K562 (cell line): Measurements from ENCODE around the gene INPP5D. TPM values are rescaled to one million over a fixed set of nuclear protein-coding genes. Genes with fewer than 3 reads are reported as not detected.

Experiments
- ATAC-seq: fragments of 200-7000 bp; cut with Tn5 transposase; 3 replicates; pipeline ENCODE4 v1.9.1; 2020; ENCODE audit warnings: moderate library complexity
- BruUV-seq: library from RNA; stranded (reverse); fragments of 400-500 nt; replicated peaks from 2 replicates; lab custom pipeline; 2021; lab: Mats Ljungman, UMichigan
- CTCF ChIA-PET: fragments of 300-600 bp; formaldehyde crosslinking; extraction: SDS; loops from one replicate; lab custom pipeline; 2021; ENCODE audit warnings: low intra/inter-chr PET ratio; lab: Yijun Ruan, JAX
- POLR2A ChIA-PET: fragments of 300-600, 350-650 bp; sonication (Branson Sonifier 250); formaldehyde crosslinking; extraction: SDS; loops from one replicate; lab custom pipeline; 2021; ENCODE audit warnings: antibody characterized with exemption, inconsistent platforms; lab: Yijun Ruan, JAX
- DNase-seq, 4 experiments: peaks; one replicate each; pipeline versions ENCODE4 v3.0.0 to v3.0.0-alpha.2; 2011 to 2018; ENCODE audit warnings: low spot score in 3 of 4, mixed read lengths in 3 of 4; ENCODE audit errors: extremely low read depth in 1 of 4
- FAIRE-seq: peaks from 2 replicates; lab custom pipeline; 2011; peaks lifted over from hg19 to GRCh38; lab: Jason Lieb, UNC
- H2AFZ ChIP-seq: 2 replicates; pipeline ENCODE4 v1.6.0; 2011; ENCODE audit warnings: low read depth, low read length, control low read depth, inconsistent platforms
- H3K27ac ChIP-seq: fragments of 200-600 bp; 3 replicates; pipeline ENCODE4 v1.8.0; 2011; ENCODE audit warnings: low read depth, mild to moderate bottlenecking, control low read depth, inconsistent platforms, low read length, moderate library complexity, mixed read lengths; ENCODE audit errors: extremely low read depth
- H3K27me3 ChIP-seq, 2 experiments: fragments of 300-600 bp in 1 of 2; 2 replicates in 1 of 2; 3 replicates in 1 of 2; pipeline versions ENCODE4 v1.6.0 to v1.8.0; 2011; ENCODE audit warnings: inconsistent platforms in 2 of 2, low read length in 2 of 2, mild to moderate bottlenecking in 1 of 2, mixed read lengths in 1 of 2, moderate library complexity in 1 of 2; ENCODE audit not compliant: control insufficient read depth in 2 of 2, insufficient read depth in 2 of 2
- H3K36me3 ChIP-seq: fragments of 300-600 bp; 3 replicates; pipeline ENCODE4 v1.8.0; 2011; ENCODE audit warnings: mild to moderate bottlenecking, low read length, inconsistent platforms; ENCODE audit not compliant: control insufficient read depth, insufficient read depth
- H3K4me1 ChIP-seq, 2 experiments: fragments of 200-600 bp in 1 of 2; replicated peaks in 1 of 2; 2 replicates in 1 of 2; 3 replicates in 1 of 2; pipeline versions ENCODE4 v1.5.1 to v1.8.0; 2011; ENCODE audit warnings: inconsistent platforms in 2 of 2, low read length in 2 of 2, mild to moderate bottlenecking in 1 of 2, mixed read lengths in 1 of 2, moderate library complexity in 1 of 2; ENCODE audit not compliant: control insufficient read depth in 2 of 2, insufficient read depth in 2 of 2
- H3K4me2 ChIP-seq: 2 replicates; pipeline ENCODE4 v1.6.1; 2011; ENCODE audit warnings: low read length, control low read depth, inconsistent platforms, mixed read lengths; ENCODE audit not compliant: insufficient read depth
- H3K4me3 ChIP-seq: fragments of 200-600 bp; sonication (generic), shearing (Covaris generic); 2 replicates; pipeline ENCODE4 v1.5.1; 2016; ENCODE audit warnings: control low read depth, inconsistent platforms
- H3K79me2 ChIP-seq: fragments of 200-600 bp; 3 replicates; pipeline ENCODE4 v1.8.0; 2011; ENCODE audit warnings: low read length, inconsistent platforms; ENCODE audit not compliant: control insufficient read depth, insufficient read depth
- H3K9ac ChIP-seq, 2 experiments: 2 replicates each; pipeline versions ENCODE4 v1.6.0 to v1.6.1; 2011; ENCODE audit warnings: low read depth in 2 of 2, low read length in 2 of 2, control low read depth in 1 of 2, inconsistent platforms in 1 of 2, mild to moderate bottlenecking in 1 of 2, mixed read lengths in 1 of 2; ENCODE audit not compliant: insufficient read depth in 1 of 2
- H3K9me1 ChIP-seq: one replicate; pipeline ENCODE4 v1.6.0; 2011; ENCODE audit warnings: inconsistent platforms, mild to moderate bottlenecking, low read length, moderate library complexity; ENCODE audit not compliant: control insufficient read depth, insufficient read depth
- H3K9me3 ChIP-seq: replicated peaks from 2 replicates; pipeline ENCODE4 v1.5.1; 2011; ENCODE audit warnings: low read depth, low read length, inconsistent platforms; ENCODE audit not compliant: control insufficient read depth, insufficient read depth
- H4K20me1 ChIP-seq: replicated peaks from 2 replicates; pipeline ENCODE4 v1.6.1; 2011; ENCODE audit warnings: low read length, inconsistent platforms, mixed read lengths; ENCODE audit not compliant: control insufficient read depth, insufficient read depth
- CREB3 ChIP-seq: fragments of 450-650 bp; conservative IDR thresholded peaks from 2 replicates; pipeline ENCODE4 v1.6.1; 2016; ENCODE audit warnings: missing genetic modification characterization, low read depth, mild to moderate bottlenecking, missing compliant biosample characterization, moderate library complexity
- DMBX1 ChIP-seq: fragments of 250-450 bp; sonication (Bioruptor Pico); IDR thresholded peaks from 2 replicates; pipeline ENCODE4 v1.8.0; 2022; ENCODE audit warnings: inconsistent platforms, mild to moderate bottlenecking, moderate library complexity, borderline replicate concordance
- GABPA ChIP-seq: fragments of 200-800 bp; sonication (Bioruptor generic); conservative IDR thresholded peaks from 2 replicates; pipeline ENCODE4 v1.6.1; 2016; ENCODE audit warnings: low read depth, missing genetic modification characterization, missing compliant biosample characterization
- ZNF274 ChIP-seq: IDR thresholded peaks from 2 replicates; pipeline ENCODE4 v1.6.1; 2011; ENCODE audit warnings: low read depth, mild to moderate bottlenecking, low read length, moderate library complexity, borderline replicate concordance
- WGBS: fragments of 100-300 bp; shearing (Covaris generic); methylation state at CpG from one replicate; pipeline ENCODE4 v1.1.6; 2016; ENCODE audit warnings: low coverage, mixed read lengths; ENCODE audit not compliant: insufficient coverage; ENCODE audit errors: missing lambda C conversion rate; 5-methylcytosine and 5-hydroxymethylcytosine counted together
- in situ Hi-C: fragments of 300-500 bp; cut with MboI; formaldehyde crosslinking; loops from 4 replicates; pipeline ENCODE4 v1.15.0; 2018; ENCODE audit warnings: inconsistent platforms, mixed read lengths
- intact Hi-C: fragments of 100-400 bp; cut with micrococcal nuclease; formaldehyde crosslinking; loops from 2 replicates; pipeline ENCODE4 v1.14.2; 2022
- polyA plus RNA-seq, 8 experiments: library from polyadenylated mRNA; depleted of rRNA in 4 of 8; stranded (reverse) in 5 of 8; unstranded in 3 of 8; fragments of >200 nt; fragmentation: Nextera tagmentation in 2 of 8; fragmentation: Illumina TruSeq in 1 of 8; extraction: Ambion mirVana in 2 of 8; extraction: Trizol in 1 of 8; gene quantifications; 2 replicates each; pipeline versions ENCODE4 v1.2.1 to v1.2.3, GENCODE V29; 2011 to 2014; ENCODE audit warnings: inconsistent platforms in 1 of 8, missing spikeins in 1 of 8
- total RNA-seq, 7 experiments: library from RNA; depleted of rRNA in 6 of 7; stranded (reverse); fragments of >200 nt in 6 of 7; fragmentation: Illumina TruSeq in 2 of 7; extraction: Trizol in 2 of 7; gene quantifications; 2 replicates each; pipeline versions ENCODE4 v1.2.1 to v1.2.3, GENCODE V29; 2011 to 2021; ENCODE audit warnings: low replicate concordance in 1 of 7

Gene INPP5D
- total and polyA plus RNA-seq, 9 of the 15 experiments (the other 6 are each of a cell fraction or from before 2014, with no cell fraction given) = 0.55 to 6.2 (median 2.2) TPM

GRCh38 chr2:233201258-233202013, 141.3 kb downstream of the INPP5D start (continued):
- TF ChIP-seq CREB3 (tag) = no peak

GRCh38 chr2:233202531-233202944, 142.4 kb downstream of the INPP5D start:
- no peak overlapping the region for H3K4me3 ChIP-seq
- no peak for FAIRE-seq
- 40% methylated on average over 5 of the region's 5 CpGs for WGBS

More at GRCh38 chr2:233202531-233202944, 142.4 kb downstream of the INPP5D start:
- DNase-seq (no peak), ATAC-seq (no peak)
- Histone ChIP-seq H3K4me2 (no peak overlapping the region), H2AFZ (no peak overlapping the region), H3K36me3 (no peaks in the 10 kb centered on the region), H3K79me2 (no peaks in the 10 kb centered on the region), H3K4me1 (peaks cover 0 to 4% of the 10 kb centered on the region in 2 experiments; a peak in 2 of 5 replicates), H3K9ac (no peak overlapping the region), H4K20me1 (no peaks in the 10 kb centered on the region), H3K9me1 (no peaks in the 10 kb centered on the region), H3K27me3 (no peaks in the 10 kb centered on the region), H3K27ac (no peak overlapping the region), H3K9me3 (no peaks in the 10 kb centered on the region; the same call in 1 of the 2 replicates)
- intact Hi-C loops (no loop called here), in situ Hi-C loops (no loop called here)
- TF ChIP-seq ZNF274 (no peak), DMBX1 (CRISPR knock-in tag) (no peak), GABPA (tag) (no peak)
- POLR2A ChIA-PET = interaction anchor here (0.7 to 1.2 kb wide), 2 partner anchors 14 to 15 kb away, joined by 3 to 4 read pairs; no protein-coding TSS in a partner anchor
- CTCF ChIA-PET = no interaction called here
- no TSS peak for BruUV-seq
